Loucy (cell line): Measurements from ENCODE around the gene SPEF2.

ENCODE experiments used
- H2AFZ ChIP-seq: fragments of 200-600 bp; sonication (generic); 2 replicates; pipeline ENCODE4 v1.6.0; 2016; ENCODE audit warnings: antibody characterized with exemption, mild to moderate bottlenecking, low read length, moderate library complexity
- H3F3A ChIP-seq: fragments of 200-600 bp; 2 replicates; pipeline ENCODE4 v1.6.0; 2016; ENCODE audit warnings: antibody characterized with exemption, low read depth, mild to moderate bottlenecking
- H3K27me3 ChIP-seq: fragments of 200-600 bp; sonication (generic); 2 replicates; pipeline ENCODE4 v1.6.1; 2014; ENCODE audit warnings: low read length, mild to moderate bottlenecking; ENCODE audit not compliant: insufficient read depth, poor library complexity, severe bottlenecking
- H3K36me3 ChIP-seq: fragments of 200-600 bp; sonication (generic); 2 replicates; pipeline ENCODE4 v1.6.1; 2016; ENCODE audit warnings: low read length; ENCODE audit not compliant: insufficient read depth
- H3K4me1 ChIP-seq: fragments of 200-600 bp; sonication (generic); 2 replicates; pipeline ENCODE4 v1.5.1; 2014; ENCODE audit warnings: low read length, mild to moderate bottlenecking; ENCODE audit not compliant: insufficient read depth, poor library complexity, severe bottlenecking
- H3K4me2 ChIP-seq: fragments of 200-600 bp; sonication (generic); 2 replicates; pipeline ENCODE4 v1.6.0; 2014; ENCODE audit warnings: antibody characterized with exemption, low read length, low read depth, mild to moderate bottlenecking; ENCODE audit not compliant: poor library complexity, severe bottlenecking
- H3K4me3 ChIP-seq: fragments of 200-600 bp; sonication (generic); 2 replicates; pipeline ENCODE4 v1.5.1; 2014; ENCODE audit warnings: low read length, mild to moderate bottlenecking, mixed read lengths; ENCODE audit not compliant: poor library complexity, severe bottlenecking
- H3K79me2 ChIP-seq: fragments of 200-600 bp; sonication (generic); 2 replicates; pipeline ENCODE4 v1.6.1; 2014; ENCODE audit warnings: low read length; ENCODE audit not compliant: insufficient read depth
- H3K9ac ChIP-seq: fragments of 200-600 bp; sonication (generic); 2 replicates; pipeline ENCODE4 v1.6.0; 2014; ENCODE audit warnings: mild to moderate bottlenecking, low read depth, low read length, moderate library complexity; ENCODE audit not compliant: poor library complexity, severe bottlenecking
- H3K9me2 ChIP-seq: fragments of 200-600 bp; sonication (generic); replicated peaks from 2 replicates; pipeline ENCODE4 v1.6.1; 2016; ENCODE audit warnings: low read depth, low read length, mixed read lengths
- H3K9me3 ChIP-seq: fragments of 200-600 bp; sonication (generic); 2 replicates; pipeline ENCODE4 v1.6.1; 2014; ENCODE audit warnings: mild to moderate bottlenecking, antibody characterized with exemption, low read length, low read depth; ENCODE audit not compliant: insufficient read depth
- H4K20me1 ChIP-seq: fragments of 200-600 bp; sonication (generic); 2 replicates; pipeline ENCODE4 v1.6.0; 2014; ENCODE audit warnings: antibody characterized with exemption, low read length, mild to moderate bottlenecking; ENCODE audit not compliant: insufficient read depth, poor library complexity, severe bottlenecking
- EZH2phosphoT487 ChIP-seq: fragments of 200-600 bp; IDR thresholded peaks from 2 replicates; pipeline ENCODE4 v1.6.1; 2018; ENCODE audit warnings: antibody characterized with exemption, mild to moderate bottlenecking, moderate library complexity, borderline replicate concordance
- TF ChIP-seq, protein P1 (sequence below): fragments of 200-600 bp; sonication (generic); conservative IDR thresholded peaks from 2 replicates; pipeline ENCODE4 v1.5.1; 2014; ENCODE audit warnings: mild to moderate bottlenecking, antibody characterized with exemption, low read length

Gene SPEF2

GRCh38 chr5:35828082-35828598, 210.5 kb downstream of the SPEF2 start:
- Histone ChIP-seq H3K4me2 (no peak overlapping the region), H3K9me2 (no peaks in the 10 kb centered on the region), H3K9me3 (no peaks in the 10 kb centered on the region), H3K4me1 (no peaks in the 10 kb centered on the region), H3K9ac (no peak overlapping the region), H3F3A (no peaks in the 10 kb centered on the region), H3K4me3 (no peak overlapping the region), H3K79me2 (no peaks in the 10 kb centered on the region), H4K20me1 (no peaks in the 10 kb centered on the region), H2AFZ (no peak overlapping the region), H3K27me3 (no peaks in the 10 kb centered on the region), H3K36me3 (no peaks in the 10 kb centered on the region)
- TF ChIP-seq EZH2phosphoT487: no peak

DNA sequence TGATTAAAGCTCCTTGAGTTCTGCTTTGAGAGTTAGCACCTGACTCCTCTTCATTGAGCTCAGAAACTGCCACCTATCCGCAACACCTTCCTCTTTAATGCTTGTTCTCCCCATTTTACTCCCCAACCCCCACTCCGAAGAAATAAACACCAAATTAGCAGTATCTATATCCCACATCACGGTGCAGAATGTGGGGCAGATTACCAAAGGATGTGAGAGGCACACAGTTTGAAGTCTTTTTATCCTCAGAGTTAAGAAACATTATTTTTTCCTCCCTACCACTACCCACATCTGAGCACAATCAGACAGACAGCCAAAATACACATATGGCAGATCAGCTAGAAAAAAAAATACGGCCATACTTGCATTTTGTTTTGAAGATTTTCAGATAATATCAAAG, 212.9 kb downstream of the SPEF2 start:
- Histone ChIP-seq H3K36me3 (no peaks in the 10 kb centered on the region), H3K4me2 (no peak overlapping the region), H3K9me3 (no peaks in the 10 kb centered on the region), H3F3A (no peaks in the 10 kb centered on the region), H3K9me2 (no peaks in the 10 kb centered on the region), H3K4me3 (no peak overlapping the region), H3K9ac (no peak overlapping the region), H3K79me2 (no peaks in the 10 kb centered on the region), H4K20me1 (no peaks in the 10 kb centered on the region), H3K4me1 (no peaks in the 10 kb centered on the region), H2AFZ (no peak overlapping the region), H3K27me3 (no peaks in the 10 kb centered on the region)
- TF ChIP-seq EZH2phosphoT487: no peak
- TF ChIP-seq, protein P1, sequence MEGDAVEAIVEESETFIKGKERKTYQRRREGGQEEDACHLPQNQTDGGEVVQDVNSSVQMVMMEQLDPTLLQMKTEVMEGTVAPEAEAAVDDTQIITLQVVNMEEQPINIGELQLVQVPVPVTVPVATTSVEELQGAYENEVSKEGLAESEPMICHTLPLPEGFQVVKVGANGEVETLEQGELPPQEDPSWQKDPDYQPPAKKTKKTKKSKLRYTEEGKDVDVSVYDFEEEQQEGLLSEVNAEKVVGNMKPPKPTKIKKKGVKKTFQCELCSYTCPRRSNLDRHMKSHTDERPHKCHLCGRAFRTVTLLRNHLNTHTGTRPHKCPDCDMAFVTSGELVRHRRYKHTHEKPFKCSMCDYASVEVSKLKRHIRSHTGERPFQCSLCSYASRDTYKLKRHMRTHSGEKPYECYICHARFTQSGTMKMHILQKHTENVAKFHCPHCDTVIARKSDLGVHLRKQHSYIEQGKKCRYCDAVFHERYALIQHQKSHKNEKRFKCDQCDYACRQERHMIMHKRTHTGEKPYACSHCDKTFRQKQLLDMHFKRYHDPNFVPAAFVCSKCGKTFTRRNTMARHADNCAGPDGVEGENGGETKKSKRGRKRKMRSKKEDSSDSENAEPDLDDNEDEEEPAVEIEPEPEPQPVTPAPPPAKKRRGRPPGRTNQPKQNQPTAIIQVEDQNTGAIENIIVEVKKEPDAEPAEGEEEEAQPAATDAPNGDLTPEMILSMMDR: no peak

- no peaks in the 10 kb centered on the region for H3K9me2 ChIP-seq
- no peak for TF ChIP-seq EZH2phosphoT487
- TF ChIP-seq, protein P1: no peak
- H3K27me3 ChIP-seq: no peaks in the 10 kb centered on the region
- H2AFZ ChIP-seq: no peak overlapping the region
- no peak overlapping the region for H3K4me3 ChIP-seq
- no peaks in the 10 kb centered on the region for H3K4me1 ChIP-seq
- no peaks in the 10 kb centered on the region for H3K36me3 ChIP-seq
- no peaks in the 10 kb centered on the region for H3K9me3 ChIP-seq
- no peaks in the 10 kb centered on the region for H4K20me1 ChIP-seq
- H3F3A ChIP-seq: no peaks in the 10 kb centered on the region
- H3K79me2 ChIP-seq: no peaks in the 10 kb centered on the region
- no peak overlapping the region for H3K9ac ChIP-seq
- no peak overlapping the region for H3K4me2 ChIP-seq
Measured at GRCh38 chr5:35832762-35833161, 215.1 kb downstream of the SPEF2 start.

DNA sequence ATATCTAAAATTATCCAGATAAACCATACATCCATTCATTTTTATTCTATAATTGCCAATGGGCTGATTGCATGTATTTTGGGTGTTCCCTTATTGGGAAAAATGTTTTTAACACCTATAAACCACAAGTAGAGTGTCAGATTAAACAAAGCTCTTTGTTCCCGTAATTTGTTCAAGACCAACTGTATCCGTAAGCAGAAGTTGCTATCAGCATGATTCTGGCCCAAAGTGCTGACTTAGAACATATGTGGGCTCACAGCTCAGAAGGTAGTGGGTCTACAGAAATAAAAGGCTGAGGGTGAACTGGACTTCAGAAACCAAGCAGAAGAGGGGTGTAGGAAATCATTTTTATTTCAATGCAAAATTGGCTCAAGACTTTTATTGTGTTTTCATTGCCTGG, 215.6 kb downstream of the SPEF2 start:
- Histone ChIP-seq H2AFZ (no peak overlapping the region), H3K9me3 (no peaks in the 10 kb centered on the region), H4K20me1 (no peaks in the 10 kb centered on the region), H3K79me2 (no peaks in the 10 kb centered on the region), H3K9me2 (no peaks in the 10 kb centered on the region), H3K4me2 (no peak overlapping the region), H3K4me3 (no peak overlapping the region), H3K27me3 (no peaks in the 10 kb centered on the region), H3F3A (no peaks in the 10 kb centered on the region), H3K4me1 (no peaks in the 10 kb centered on the region), H3K36me3 (no peaks in the 10 kb centered on the region), H3K9ac (no peak overlapping the region)
- no peak for TF ChIP-seq EZH2phosphoT487
- TF ChIP-seq, protein P1: no peak
